Measurements from ENCODE around the gene CD70. TPM values are rescaled to one million over a fixed set of nuclear protein-coding genes. Genes with fewer than 3 reads are reported as not detected.
"Not testable (repeated sequence)": the region's sequence is repeated elsewhere in the genome, so short reads cannot be mapped to it uniquely, and the experiment has no call there.

The CD70 gene
- polyA plus RNA-seq, 1 donor (not counting 4 experiments of a cell fraction or from before 2014, with no cell fraction given), result 0.22 TPM

GRCh38 chr19:6568010-6568526 lies 22.9 kb downstream of the CD70 start:
- FAIRE-seq (no peak), DNase-seq (ENCODE audit: low read depth, low spot score) (no peak)
- H3K9me3 ChIP-seq (ENCODE audit: control insufficient read depth, low read depth, low read length), result no peaks in the 10 kb centered on the region
- H4K20me1 ChIP-seq (ENCODE audit: control insufficient read depth, extremely low read depth, insufficient read depth, low read length), result no peaks in the 10 kb centered on the region
- H3K27me3 ChIP-seq (ENCODE audit: control insufficient read depth, extremely low read depth, insufficient read depth, low read length), result no peaks in the 10 kb centered on the region
- H3K9ac ChIP-seq (ENCODE audit: control insufficient read depth, extremely low read depth, insufficient read depth, low read length), result no peak overlapping the region
- no peaks in the 10 kb centered on the region for H3K79me2 ChIP-seq (ENCODE audit: control insufficient read depth, insufficient read depth, low read length)
- no peak for TF ChIP-seq CTCF (optimal IDR thresholded peaks at IDR 0.05 in 1 of 3, IDR thresholded peaks at IDR 0.05 in 1 of 3, conservative IDR thresholded peaks at IDR 0.05 in 1 of 3; ENCODE audit: extremely low read depth in 1 of 3, insufficient read depth in 2 of 3, low read length in 3 of 3)
- no peak for TF ChIP-seq EZH2 (IDR thresholded peaks at IDR 0.05; ENCODE audit: low read length)
- no peak overlapping the region for H3K4me3 ChIP-seq (ENCODE audit: control insufficient read depth in 2 of 3, extremely low read depth in 1 of 3, insufficient read depth in 2 of 3, low read depth in 1 of 3, low read length in 3 of 3)
- no peaks in the 10 kb centered on the region for H3K4me1 ChIP-seq (ENCODE audit: control insufficient read depth, extremely low read depth, insufficient read depth, low read length)
- H3K4me2 ChIP-seq (ENCODE audit: control insufficient read depth, extremely low read depth, insufficient read depth, low read depth, low read length), result no peak overlapping the region
- H3K36me3 ChIP-seq (ENCODE audit: control insufficient read depth in 2 of 2, extremely low read depth in 1 of 2, insufficient read depth in 2 of 2, low read length in 2 of 2), result no peaks in the 10 kb centered on the region
- H3K9me1 ChIP-seq (ENCODE audit: control insufficient read depth, extremely low read depth, insufficient read depth, low read length), result no peaks in the 10 kb centered on the region
- dilution Hi-C loops (cut with MboI; ENCODE audit: extremely low pct_ligation_motif_present, low sequenced_read_pairs), result no loop called here
- H2AFZ ChIP-seq (ENCODE audit: control insufficient read depth, low read length), result no peak overlapping the region
- no peak overlapping the region for H3K27ac ChIP-seq (ENCODE audit: control insufficient read depth, insufficient read depth, low read length)

GRCh38 chr19:6566727-6567126 lies 24.2 kb downstream of the CD70 start:
- H3K36me3 ChIP-seq (ENCODE audit: control insufficient read depth in 2 of 2, extremely low read depth in 1 of 2, insufficient read depth in 2 of 2, low read length in 2 of 2); H2AFZ ChIP-seq (ENCODE audit: control insufficient read depth, low read length); H3K9me3 ChIP-seq (ENCODE audit: control insufficient read depth, low read depth, low read length); H3K27ac ChIP-seq (ENCODE audit: control insufficient read depth, insufficient read depth, low read length); H4K20me1 ChIP-seq (ENCODE audit: control insufficient read depth, extremely low read depth, insufficient read depth, low read length); H3K79me2 ChIP-seq (ENCODE audit: control insufficient read depth, insufficient read depth, low read length); H3K4me2 ChIP-seq (ENCODE audit: control insufficient read depth, extremely low read depth, insufficient read depth, low read depth, low read length); FAIRE-seq; DNase-seq (ENCODE audit: low read depth, low spot score); H3K4me3 ChIP-seq (ENCODE audit: control insufficient read depth in 2 of 3, extremely low read depth in 1 of 3, insufficient read depth in 2 of 3, low read depth in 1 of 3, low read length in 3 of 3); H3K9me1 ChIP-seq (ENCODE audit: control insufficient read depth, extremely low read depth, insufficient read depth, low read length); H3K4me1 ChIP-seq (ENCODE audit: control insufficient read depth, extremely low read depth, insufficient read depth, low read length); dilution Hi-C loops (cut with MboI; ENCODE audit: extremely low pct_ligation_motif_present, low sequenced_read_pairs); H3K27me3 ChIP-seq (ENCODE audit: control insufficient read depth, extremely low read depth, insufficient read depth, low read length); H3K9ac ChIP-seq (ENCODE audit: control insufficient read depth, extremely low read depth, insufficient read depth, low read length): not testable (repeated sequence)

DNA sequence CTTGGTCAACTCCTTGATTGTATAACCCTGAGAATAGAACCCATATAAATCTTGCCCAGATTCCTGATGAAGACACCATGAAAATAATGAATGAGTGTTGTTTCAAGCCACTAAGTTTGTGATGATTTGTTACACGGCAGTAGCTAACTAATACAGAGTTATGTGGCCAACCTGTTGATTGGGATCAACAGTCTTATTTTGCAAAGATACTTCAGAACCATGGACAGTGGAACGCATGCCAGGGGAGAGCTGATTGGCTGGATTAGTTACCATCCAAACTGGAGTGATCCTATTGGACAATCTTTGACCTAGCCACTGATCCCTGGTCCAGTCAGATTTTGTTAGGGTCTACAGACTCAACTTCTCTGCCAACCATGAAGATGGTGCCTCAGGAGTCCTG lies 26.6 kb downstream of the CD70 start:
- no peaks in the 10 kb centered on the region for H3K36me3 ChIP-seq (ENCODE audit: control insufficient read depth in 2 of 2, extremely low read depth in 1 of 2, insufficient read depth in 2 of 2, low read length in 2 of 2)
- no peak overlapping the region for H3K4me3 ChIP-seq (ENCODE audit: control insufficient read depth in 2 of 3, extremely low read depth in 1 of 3, insufficient read depth in 2 of 3, low read depth in 1 of 3, low read length in 3 of 3)
- H2AFZ ChIP-seq (ENCODE audit: control insufficient read depth, low read length), result no peak overlapping the region
- dilution Hi-C loops (cut with MboI; ENCODE audit: extremely low pct_ligation_motif_present, low sequenced_read_pairs), result no loop called here
- DNase-seq (ENCODE audit: low read depth, low spot score), result no peak
- H4K20me1 ChIP-seq (ENCODE audit: control insufficient read depth, extremely low read depth, insufficient read depth, low read length), result no peaks in the 10 kb centered on the region
- H3K9me3 ChIP-seq (ENCODE audit: control insufficient read depth, low read depth, low read length), result no peaks in the 10 kb centered on the region
- H3K4me1 ChIP-seq (ENCODE audit: control insufficient read depth, extremely low read depth, insufficient read depth, low read length), result no peaks in the 10 kb centered on the region
- no peak overlapping the region for H3K27ac ChIP-seq (ENCODE audit: control insufficient read depth, insufficient read depth, low read length)
- H3K4me2 ChIP-seq (ENCODE audit: control insufficient read depth, extremely low read depth, insufficient read depth, low read depth, low read length), result no peak overlapping the region
- no peaks in the 10 kb centered on the region for H3K9me1 ChIP-seq (ENCODE audit: control insufficient read depth, extremely low read depth, insufficient read depth, low read length)
- H3K9ac ChIP-seq (ENCODE audit: control insufficient read depth, extremely low read depth, insufficient read depth, low read length), result no peak overlapping the region
- no peaks in the 10 kb centered on the region for H3K27me3 ChIP-seq (ENCODE audit: control insufficient read depth, extremely low read depth, insufficient read depth, low read length)
- FAIRE-seq, result peak; percentile 44
- no peak for TF ChIP-seq CTCF (optimal IDR thresholded peaks at IDR 0.05 in 1 of 3, IDR thresholded peaks at IDR 0.05 in 1 of 3, conservative IDR thresholded peaks at IDR 0.05 in 1 of 3; ENCODE audit: extremely low read depth in 1 of 3, insufficient read depth in 2 of 3, low read length in 3 of 3)
- TF ChIP-seq EZH2 (IDR thresholded peaks at IDR 0.05; ENCODE audit: low read length), result no peak
- H3K79me2 ChIP-seq (ENCODE audit: control insufficient read depth, insufficient read depth, low read length), result no peaks in the 10 kb centered on the region

- FAIRE-seq, result not testable (repeated sequence)
These were observed 28.5 kb downstream of the CD70 start for GRCh38 chr19:6562437-6562836.

More at GRCh38 chr19:6562437-6562836, 28.5 kb downstream of the CD70 start:
- H3K27me3 ChIP-seq (ENCODE audit: control insufficient read depth, extremely low read depth, insufficient read depth, low read length); dilution Hi-C loops (cut with MboI; ENCODE audit: extremely low pct_ligation_motif_present, low sequenced_read_pairs); H3K9ac ChIP-seq (ENCODE audit: control insufficient read depth, extremely low read depth, insufficient read depth, low read length); H2AFZ ChIP-seq (ENCODE audit: control insufficient read depth, low read length); H3K4me2 ChIP-seq (ENCODE audit: control insufficient read depth, extremely low read depth, insufficient read depth, low read depth, low read length); H4K20me1 ChIP-seq (ENCODE audit: control insufficient read depth, extremely low read depth, insufficient read depth, low read length); H3K4me1 ChIP-seq (ENCODE audit: control insufficient read depth, extremely low read depth, insufficient read depth, low read length); H3K79me2 ChIP-seq (ENCODE audit: control insufficient read depth, insufficient read depth, low read length); H3K9me3 ChIP-seq (ENCODE audit: control insufficient read depth, low read depth, low read length); H3K36me3 ChIP-seq (ENCODE audit: control insufficient read depth in 2 of 2, extremely low read depth in 1 of 2, insufficient read depth in 2 of 2, low read length in 2 of 2); H3K27ac ChIP-seq (ENCODE audit: control insufficient read depth, insufficient read depth, low read length); H3K9me1 ChIP-seq (ENCODE audit: control insufficient read depth, extremely low read depth, insufficient read depth, low read length); DNase-seq (ENCODE audit: low read depth, low spot score); H3K4me3 ChIP-seq (ENCODE audit: control insufficient read depth in 2 of 3, extremely low read depth in 1 of 3, insufficient read depth in 2 of 3, low read depth in 1 of 3, low read length in 3 of 3): not testable (repeated sequence)

Measured in keratinocyte (primary cell).